ENCODE data around the gene POC1A. TPM values are rescaled to one million over a fixed set of nuclear protein-coding genes. Genes with fewer than 3 reads are reported as not detected.

POC1A gene
- total and polyA plus RNA-seq, 2 donors (not counting 3 experiments of a cell fraction or from before 2014, with no cell fraction given) = 14.8 to 19.4 TPM

DNA sequence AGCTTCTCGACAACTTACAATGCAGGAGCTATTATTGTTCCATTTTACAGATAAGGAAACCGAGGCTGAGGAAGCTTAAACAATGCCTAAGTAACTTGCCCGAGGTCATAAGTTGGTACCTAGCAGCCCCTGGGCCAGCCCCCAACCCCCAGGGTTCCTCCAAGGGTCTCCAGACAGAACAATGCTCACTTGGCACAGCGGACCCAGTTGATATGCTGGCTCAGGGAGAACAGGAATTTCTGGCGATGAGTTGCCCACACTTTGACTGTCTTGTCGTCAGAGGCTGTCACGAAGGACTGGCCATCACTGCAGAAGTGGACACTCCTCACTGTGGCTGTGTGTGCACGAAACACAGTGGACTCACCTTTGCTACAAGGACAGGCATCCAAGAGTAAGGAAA is 5.2 kb downstream of the POC1A start:
- Histone ChIP-seq H3K4me1 (ENCODE audit: control insufficient read depth, extremely low read depth, insufficient read depth, low read length) (peaks cover 10% of the 10 kb centered on the region), H3K36me3 (ENCODE audit: control insufficient read depth in 2 of 2, extremely low read depth in 1 of 2, insufficient read depth in 2 of 2, low read length in 2 of 2) (peaks cover 0 to 11% of the 10 kb centered on the region in 2 experiments), H3K9ac (replicated peaks; ENCODE audit: extremely low read depth, insufficient read depth, low read length) (no peak overlapping the region), H2AFZ (ENCODE audit: low read depth, low read length) (no peak overlapping the region), H4K20me1 (replicated peaks; ENCODE audit: control insufficient read depth, extremely low read depth, insufficient read depth, low read length) (no peaks in the 10 kb centered on the region), H3K9me1 (replicated peaks; ENCODE audit: control insufficient read depth, extremely low read depth, insufficient read depth, low read length) (no peaks in the 10 kb centered on the region), H3K27ac (ENCODE audit: insufficient read depth, low read depth, low read length) (no peak overlapping the region), H3K79me2 (ENCODE audit: control insufficient read depth, insufficient read depth, low read length) (peaks cover 3% of the 10 kb centered on the region), H3K4me3 (replicated peaks in 1 of 3; ENCODE audit: insufficient read depth in 1 of 3, low read depth in 1 of 3, low read length in 3 of 3) (no peak overlapping the region), H3K9me3 (replicated peaks; ENCODE audit: control insufficient read depth, insufficient read depth, low read length) (no peaks in the 10 kb centered on the region), H3K27me3 (ENCODE audit: control insufficient read depth in 2 of 2, insufficient read depth in 2 of 2, low read length in 2 of 2) (no peaks in the 10 kb centered on the region), H3K4me2 (ENCODE audit: insufficient read depth, low read length) (no peak overlapping the region)
- FAIRE-seq (no peak), DNase-seq (ENCODE audit: low read depth, low spot score) (no peak)
- ChIA-PET POLR2A (no interaction called here), CTCF (interaction anchor here (1.1 to 1.6 kb wide), 3 partner anchors 96 to 148 kb away, joined by 3 to 12 read pairs (median 4); no protein-coding TSS in a partner anchor)
- TF ChIP-seq EZH2 (IDR thresholded peaks at IDR 0.05; ENCODE audit: borderline replicate concordance, low read depth, low read length, severe bottlenecking) (no peak), JUN (IDR thresholded peaks at IDR 0.05; ENCODE audit: borderline replicate concordance, insufficient read depth, insufficient read length, low read depth) (no peak), POLR2AphosphoS5 (IDR thresholded peaks at IDR 0.05; ENCODE audit: insufficient read depth, low read depth, low read length) (no peak), POLR2A (IDR thresholded peaks at IDR 0.05; ENCODE audit: low read depth, low read length) (no peak), GATA2 (IDR thresholded peaks at IDR 0.05; ENCODE audit: insufficient read depth, insufficient read length, low read depth, low read length) (no peak), MYC (IDR thresholded peaks at IDR 0.05; ENCODE audit: low read depth, low read length) (no peak), FOS (IDR thresholded peaks at IDR 0.05; ENCODE audit: borderline replicate concordance, insufficient read depth, low read length) (no peak)
- TF ChIP-seq, protein P1, sequence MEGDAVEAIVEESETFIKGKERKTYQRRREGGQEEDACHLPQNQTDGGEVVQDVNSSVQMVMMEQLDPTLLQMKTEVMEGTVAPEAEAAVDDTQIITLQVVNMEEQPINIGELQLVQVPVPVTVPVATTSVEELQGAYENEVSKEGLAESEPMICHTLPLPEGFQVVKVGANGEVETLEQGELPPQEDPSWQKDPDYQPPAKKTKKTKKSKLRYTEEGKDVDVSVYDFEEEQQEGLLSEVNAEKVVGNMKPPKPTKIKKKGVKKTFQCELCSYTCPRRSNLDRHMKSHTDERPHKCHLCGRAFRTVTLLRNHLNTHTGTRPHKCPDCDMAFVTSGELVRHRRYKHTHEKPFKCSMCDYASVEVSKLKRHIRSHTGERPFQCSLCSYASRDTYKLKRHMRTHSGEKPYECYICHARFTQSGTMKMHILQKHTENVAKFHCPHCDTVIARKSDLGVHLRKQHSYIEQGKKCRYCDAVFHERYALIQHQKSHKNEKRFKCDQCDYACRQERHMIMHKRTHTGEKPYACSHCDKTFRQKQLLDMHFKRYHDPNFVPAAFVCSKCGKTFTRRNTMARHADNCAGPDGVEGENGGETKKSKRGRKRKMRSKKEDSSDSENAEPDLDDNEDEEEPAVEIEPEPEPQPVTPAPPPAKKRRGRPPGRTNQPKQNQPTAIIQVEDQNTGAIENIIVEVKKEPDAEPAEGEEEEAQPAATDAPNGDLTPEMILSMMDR (IDR thresholded peaks at IDR 0.05; ENCODE audit: extremely low read depth in 1 of 2, insufficient read depth in 1 of 2, low read depth in 1 of 2, low read length in 2 of 2) = no peak
- TF ChIP-seq, protein P2, sequence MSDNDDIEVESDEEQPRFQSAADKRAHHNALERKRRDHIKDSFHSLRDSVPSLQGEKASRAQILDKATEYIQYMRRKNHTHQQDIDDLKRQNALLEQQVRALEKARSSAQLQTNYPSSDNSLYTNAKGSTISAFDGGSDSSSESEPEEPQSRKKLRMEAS (IDR thresholded peaks at IDR 0.05; ENCODE audit: insufficient read depth, insufficient read length) = no peak
- intact Hi-C loops (cut with micrococcal nuclease) = no loop called here
- no TSS peak for BruUV-seq (replicated peaks)
- dilution Hi-C loops (cut with MboI; ENCODE audit: extremely low pct_ligation_motif_present, low sequenced_read_pairs) = loop anchor here (10.0 kb wide), 1 partner anchor 154 kb away; the partner anchor contains the start of gene RPL29

Data from endothelial cell of umbilical vein (primary cell).